ENCODE results near the gene UNC13B.
"Not testable (repeated sequence)": the region's sequence is repeated elsewhere in the genome, so short reads cannot be mapped to it uniquely, and the experiment has no call there.

The UNC13B gene

DNA sequence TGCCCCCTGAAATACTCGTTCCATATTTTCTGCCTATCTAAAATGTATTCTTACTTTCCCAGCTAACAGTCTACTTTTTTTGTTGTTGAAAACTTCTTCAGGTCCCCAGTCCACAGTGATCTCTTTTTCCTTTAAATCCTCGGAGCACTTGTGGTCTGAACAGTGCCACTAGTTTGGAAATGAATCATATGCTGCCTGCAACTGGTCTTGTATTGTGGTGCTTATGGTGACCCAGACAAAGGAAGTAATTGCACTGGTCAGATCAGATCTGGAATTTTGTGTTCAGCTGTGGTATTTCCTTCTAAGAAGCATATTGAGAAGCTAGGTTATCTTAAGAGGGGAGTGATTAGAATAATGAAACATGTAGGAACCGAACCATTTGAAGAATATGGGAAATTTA, 2.9 kb downstream of the UNC13B start:
- no peak for DNase-seq

DNA sequence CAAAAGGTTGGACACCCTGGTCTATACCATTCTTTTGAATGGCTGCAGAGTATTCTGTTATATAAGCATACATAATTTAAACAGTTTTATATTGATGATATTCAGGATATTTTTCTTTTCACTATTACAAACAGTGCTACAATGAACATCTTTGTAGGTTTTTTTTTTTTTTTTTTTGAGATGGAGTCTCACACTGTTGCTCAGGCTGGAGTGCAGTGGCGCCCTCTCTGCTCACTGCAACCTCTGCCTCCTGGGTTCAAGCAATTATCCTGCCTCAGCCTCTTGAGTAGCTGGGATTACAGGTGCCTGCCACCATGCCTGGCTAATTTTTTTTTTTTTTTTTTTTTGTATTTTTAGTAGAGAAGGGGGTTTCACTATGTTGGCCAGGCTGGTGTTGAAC, 5.6 kb downstream of the UNC13B start:
- not testable (repeated sequence) for DNase-seq

- no peak for DNase-seq
Measured at GRCh38 chr9:35168963-35169362, 7.2 kb downstream of the UNC13B start.

- DNase-seq = no peak
Measured at GRCh38 chr9:35172878-35173277, 11.1 kb downstream of the UNC13B start.

DNA sequence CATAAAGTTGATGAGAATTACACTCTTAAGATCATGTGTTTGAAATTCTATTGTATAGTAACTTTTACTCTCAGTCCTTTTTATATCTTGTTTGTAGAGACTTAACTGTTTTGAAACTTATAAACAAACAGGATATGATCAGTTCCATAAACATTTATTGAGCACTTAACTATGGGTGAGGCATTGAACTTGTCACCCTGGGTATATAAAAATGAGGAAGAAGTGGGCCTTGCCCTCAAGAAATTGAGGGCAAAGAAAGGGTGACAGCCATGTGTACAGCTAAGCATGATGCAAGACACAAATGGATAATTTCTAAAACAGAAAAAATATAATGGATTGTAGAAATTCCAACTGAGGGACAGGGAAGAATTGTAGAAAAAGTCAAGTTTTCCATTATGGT, 15.7 kb downstream of the UNC13B start:
- DNase-seq = no peak

DNA sequence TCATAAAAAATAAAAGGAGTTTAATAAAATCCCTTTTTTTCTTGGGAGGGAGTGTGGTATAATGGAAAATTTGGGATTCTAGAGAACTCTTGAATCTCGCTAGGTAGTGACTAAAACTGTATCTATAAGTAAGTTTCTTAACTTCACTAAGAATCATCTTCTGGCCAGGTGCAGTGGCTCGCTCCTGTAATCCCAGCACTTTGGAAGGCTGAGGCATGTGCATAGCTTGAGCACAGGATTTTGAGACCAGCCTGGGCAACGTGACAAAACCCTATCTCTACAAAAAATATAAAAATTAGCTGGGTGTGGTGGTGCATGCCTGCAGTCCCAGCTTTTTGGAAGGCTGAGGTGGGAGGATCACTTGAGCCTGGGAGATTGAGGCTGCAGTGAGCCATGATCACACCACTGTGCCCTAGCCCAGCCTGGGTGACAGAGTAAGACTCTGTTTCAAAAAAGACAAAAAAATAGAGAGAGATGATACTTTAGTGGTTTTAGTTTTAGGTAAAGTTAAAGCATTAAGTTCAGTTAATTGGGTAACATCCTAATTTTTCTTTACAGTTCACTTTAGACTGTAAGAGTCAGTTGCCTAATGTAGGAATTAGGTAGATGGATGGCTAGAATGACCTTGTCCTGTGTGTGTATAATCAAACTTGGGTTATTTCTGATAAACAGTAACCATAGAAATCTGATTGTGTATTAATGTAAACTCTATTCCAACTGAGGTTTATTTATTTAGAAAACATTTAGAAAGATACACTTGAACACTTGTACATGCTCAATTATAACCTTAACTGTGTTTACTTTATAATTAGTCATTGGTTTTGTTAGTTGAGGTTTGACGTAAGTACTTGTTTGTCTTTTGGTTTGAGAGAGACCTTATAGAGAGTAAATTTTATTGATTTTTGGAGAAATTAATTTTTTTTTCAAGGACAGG, 17.8 kb downstream of the UNC13B start:
- no peak for DNase-seq

DNA sequence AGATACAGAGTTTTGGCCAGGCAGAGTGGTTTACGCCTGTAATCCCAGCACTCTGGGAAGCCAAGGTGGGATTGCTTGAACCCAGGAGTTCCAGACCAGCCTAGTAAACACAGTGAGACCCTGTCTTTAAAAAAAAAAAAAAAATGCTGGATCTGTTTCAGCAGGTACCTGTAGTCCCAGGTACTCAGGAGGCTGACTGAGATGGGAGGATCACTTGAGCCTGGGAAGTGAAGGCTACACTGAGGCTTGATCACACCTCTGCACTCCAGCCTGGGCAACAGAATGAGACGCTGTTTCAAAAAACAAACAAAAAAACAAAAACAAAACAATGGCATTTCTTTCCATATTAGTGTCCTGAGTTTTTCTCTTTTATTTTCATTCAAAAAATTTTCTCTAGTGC, 19.0 kb downstream of the UNC13B start:
- DNase-seq = no peak

DNA sequence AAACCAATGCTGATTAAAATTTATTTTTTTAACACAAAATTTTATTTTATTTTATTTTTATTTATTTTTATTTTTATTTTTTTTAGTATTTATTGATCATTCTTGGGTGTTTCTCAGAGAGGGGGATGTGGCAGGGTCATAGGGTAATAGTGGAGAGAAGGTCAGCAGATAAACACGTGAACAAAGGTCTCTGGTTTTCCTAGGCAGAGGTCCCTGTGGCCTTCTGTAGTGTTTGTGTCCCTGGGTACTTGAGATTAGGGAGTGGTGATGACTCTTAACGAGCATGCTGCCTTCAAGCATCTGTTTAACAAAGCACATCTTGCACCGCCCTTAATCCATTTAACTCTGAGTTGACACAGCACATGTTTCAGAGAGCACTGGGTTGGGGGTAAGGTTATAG, 20.6 kb downstream of the UNC13B start:
- not testable (repeated sequence) for DNase-seq

DNA sequence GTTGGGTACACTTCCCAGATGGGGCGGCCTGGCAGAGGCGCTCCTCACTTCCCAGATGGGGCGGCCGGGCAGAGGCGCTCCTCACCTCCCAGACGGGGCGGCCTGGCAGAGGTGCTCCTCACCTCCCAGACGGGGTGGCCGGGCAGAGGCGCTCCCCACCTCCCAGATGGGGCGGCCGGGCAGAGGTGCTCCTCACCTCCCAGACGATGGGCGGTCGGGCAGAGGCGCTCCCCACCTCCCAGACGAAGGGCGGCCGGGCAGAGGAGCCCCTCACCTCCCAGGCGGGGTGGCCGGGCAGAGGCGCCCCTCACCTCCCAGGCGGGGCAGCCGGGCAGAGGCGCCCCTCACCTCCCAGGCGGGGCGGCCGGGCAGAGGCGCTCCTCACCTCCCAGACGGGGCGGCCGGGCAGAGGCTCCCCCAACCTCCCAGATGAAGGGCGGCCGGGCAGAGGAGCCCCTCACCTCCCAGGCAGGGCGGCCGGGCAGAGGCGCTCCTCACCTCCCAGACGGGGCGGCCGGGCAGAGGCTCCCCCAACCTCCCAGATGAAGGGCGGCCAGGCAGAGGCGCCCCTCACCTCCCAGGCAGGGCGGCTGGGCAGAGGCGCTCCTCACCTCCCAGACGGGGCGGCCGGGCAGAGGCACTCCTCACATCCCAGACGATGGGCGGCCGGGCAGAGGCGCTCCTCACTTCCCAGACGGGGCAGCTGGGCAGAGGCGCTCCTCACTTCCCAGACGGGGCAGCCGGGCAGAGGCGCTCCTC, 21.4 kb downstream of the UNC13B start:
- DNase-seq = not testable (repeated sequence)

- DNase-seq = not testable (repeated sequence)
Measured at GRCh38 chr9:35183755-35184480, 22.1 kb downstream of the UNC13B start.

DNA sequence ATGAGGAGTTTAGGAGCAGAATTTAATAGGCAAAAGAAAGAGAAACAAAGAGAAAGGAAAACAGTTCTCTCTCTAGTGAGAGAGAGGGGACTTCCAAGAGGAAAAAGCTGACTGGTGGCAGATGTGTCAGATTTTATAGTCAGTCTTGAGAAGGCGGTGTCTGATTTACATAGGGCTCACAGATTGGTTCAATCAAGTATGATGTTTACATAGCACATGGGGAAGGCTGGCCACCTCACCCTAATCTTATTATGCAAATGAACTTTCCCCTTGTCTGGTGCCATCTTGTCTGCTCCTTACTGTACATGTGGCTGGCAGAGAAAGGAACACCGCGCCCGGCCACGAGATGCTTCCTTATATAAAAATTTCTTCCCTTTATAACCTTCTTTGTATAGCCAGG, 24.7 kb downstream of the UNC13B start:
- no peak for DNase-seq

DNA sequence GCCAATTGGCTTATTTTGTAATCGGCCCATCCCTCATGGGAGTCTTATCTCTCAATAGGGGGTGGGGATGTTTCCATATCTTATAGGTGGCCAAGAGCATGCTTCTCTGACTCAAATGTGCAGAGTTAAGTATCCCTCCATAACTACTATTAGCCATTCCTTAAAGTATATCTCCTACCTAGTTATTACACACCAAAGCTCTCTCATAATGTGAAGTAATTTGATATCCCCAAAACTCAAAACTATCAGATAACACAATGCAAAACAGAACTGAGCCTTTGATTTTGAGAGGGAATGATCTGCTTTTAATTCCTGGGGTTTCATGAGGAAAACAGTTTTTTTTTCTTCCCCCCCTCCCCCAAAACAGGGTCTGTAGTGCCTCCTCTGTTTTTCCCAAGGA, 28.4 kb downstream of the UNC13B start:
- DNase-seq = no peak

DNA sequence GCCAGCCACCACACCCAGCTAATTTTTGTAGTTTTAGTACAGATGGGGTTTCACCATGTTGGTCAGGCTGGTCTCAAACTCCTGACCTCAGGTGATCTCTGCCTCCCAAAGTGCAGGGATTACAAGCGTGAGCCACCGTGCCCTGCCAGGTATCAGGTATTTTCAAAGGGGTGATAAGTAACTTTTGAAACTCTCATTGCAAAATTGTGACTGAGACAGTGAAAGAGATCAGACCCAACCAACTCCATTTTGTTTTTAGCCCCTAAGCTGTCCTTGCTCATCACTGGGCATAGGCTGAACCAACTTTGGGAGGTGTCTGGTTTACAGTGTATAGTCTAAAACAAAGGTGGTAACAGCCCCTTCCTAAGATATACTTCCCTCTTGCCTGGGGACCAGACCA, 29.3 kb downstream of the UNC13B start:
- no peak for DNase-seq

DNA sequence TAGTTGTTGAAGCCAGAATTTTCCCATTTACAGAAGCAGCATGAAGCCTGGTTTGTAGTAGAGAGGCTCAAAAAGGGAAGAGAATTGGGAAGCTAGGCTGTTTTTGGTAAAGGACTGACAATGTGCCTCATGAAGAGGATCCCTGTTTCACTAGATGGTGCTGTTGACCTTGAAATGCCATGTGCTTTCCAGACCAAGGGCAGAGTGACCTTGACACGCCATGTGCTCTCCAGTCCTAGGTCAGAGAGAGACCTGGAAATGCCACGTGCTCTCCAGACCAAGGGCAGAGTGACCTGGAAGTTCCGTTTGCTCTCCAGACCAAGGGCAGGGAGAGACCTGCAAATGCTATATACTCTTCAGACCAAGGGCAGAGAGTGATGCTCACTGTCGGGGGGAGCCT, 32.0 kb downstream of the UNC13B start:
- DNase-seq = no peak

DNA sequence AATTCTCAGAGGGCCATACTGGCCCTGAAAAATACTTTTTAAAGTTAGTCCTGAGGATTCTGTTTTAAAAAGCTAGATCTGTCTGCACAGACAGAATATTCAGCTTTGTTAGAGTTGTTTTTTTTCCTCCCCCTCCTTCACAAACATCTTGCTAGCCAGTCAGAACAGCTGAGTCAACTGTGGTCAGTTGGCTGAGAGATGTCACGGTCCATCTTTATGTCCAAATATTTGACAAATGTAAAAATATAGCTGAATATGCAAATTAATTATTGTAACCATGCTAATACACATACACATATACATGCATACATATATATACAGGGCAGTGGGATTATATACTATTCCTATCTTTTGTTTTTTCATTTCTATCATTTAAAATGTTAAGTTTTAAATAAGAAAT, 33.9 kb downstream of the UNC13B start:
- no peak for DNase-seq

DNA sequence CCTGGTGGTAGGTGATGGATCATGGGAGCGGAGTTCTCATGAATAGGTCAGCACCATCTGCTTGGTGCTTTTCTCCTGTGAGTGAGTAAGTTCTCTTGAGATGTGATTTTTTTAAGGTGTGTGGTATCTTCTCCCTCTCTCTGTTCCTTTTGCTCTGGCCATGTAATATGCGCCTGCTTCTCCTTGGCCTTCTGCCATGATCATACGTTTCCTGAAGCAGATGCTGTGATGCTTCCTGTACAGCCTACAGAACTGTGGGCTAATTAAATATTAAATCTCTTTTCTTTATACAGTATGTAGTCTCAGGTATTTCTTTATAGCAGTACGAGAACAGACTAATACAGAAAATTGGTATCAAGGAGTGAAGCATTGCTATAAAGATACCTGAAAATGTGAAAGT, 36.4 kb downstream of the UNC13B start:
- DNase-seq = no peak

DNA sequence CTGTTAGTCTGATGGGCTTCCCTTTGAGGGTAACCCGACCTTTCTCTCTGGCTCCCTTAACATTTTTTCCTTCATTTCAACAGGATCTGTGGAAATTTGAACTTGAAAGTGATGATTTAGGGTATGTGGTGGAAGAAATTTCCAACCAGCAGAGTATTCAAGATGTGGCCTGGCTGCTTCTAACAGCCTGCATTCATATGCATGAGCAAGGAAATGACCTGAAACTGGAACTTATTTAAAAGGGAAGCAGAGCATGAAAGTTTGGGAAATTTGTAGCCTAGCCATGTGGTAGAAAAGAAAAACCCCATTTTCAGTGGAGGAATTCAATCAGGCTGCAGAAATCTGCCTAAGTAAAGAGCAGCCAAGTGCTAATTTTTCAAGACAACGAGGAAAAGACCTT, 41.7 kb downstream of the UNC13B start:
- no peak for DNase-seq

- DNase-seq = no peak
Measured at GRCh38 chr9:35205340-35205739, 43.5 kb downstream of the UNC13B start.

- no peak for DNase-seq
Measured at GRCh38 chr9:35211854-35212253, 50.0 kb downstream of the UNC13B start.

GRCh38 chr9:35220659-35221338, 59.0 kb downstream of the UNC13B start:
- no peak for DNase-seq

DNA sequence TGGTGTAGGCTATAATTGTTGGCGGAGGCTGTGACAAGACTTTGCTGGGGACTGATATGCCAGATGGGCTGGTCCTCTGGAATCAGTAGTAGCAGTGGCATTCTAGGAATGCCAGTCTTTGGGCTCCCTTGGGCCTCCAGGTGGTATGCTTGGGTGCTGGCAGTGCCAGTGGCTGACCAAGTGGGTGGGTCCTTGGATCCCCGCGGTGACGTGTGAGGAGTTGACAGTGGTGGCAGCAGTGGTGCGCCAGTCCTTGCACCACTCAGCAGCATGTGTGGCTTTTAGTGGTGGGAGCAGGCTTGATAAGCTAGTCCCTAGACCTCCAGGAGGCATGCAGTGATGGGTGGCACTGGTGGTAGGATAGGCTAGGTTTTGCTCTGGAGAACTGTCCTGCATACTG, 63.9 kb downstream of the UNC13B start:
- DNase-seq = no peak

DNA sequence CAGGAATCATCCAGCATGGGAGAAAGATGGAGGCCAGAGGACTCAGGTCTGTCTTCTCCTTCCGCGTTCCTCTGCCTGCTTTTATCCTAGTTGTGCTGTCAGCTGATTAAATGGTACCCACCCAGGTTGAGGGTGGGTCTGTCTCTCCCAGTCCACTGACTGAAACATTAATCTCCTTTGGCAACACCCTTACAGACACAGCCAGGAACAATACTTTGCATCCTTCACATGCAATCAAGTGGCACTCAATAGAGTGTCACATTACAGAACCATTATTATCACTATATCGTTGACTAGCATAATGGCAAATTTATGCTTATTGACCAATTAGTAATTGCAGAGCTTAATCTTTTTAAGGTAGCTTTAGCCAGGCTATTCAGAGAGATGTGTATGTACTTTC, 64.8 kb downstream of the UNC13B start:
- no peak for DNase-seq

DNA sequence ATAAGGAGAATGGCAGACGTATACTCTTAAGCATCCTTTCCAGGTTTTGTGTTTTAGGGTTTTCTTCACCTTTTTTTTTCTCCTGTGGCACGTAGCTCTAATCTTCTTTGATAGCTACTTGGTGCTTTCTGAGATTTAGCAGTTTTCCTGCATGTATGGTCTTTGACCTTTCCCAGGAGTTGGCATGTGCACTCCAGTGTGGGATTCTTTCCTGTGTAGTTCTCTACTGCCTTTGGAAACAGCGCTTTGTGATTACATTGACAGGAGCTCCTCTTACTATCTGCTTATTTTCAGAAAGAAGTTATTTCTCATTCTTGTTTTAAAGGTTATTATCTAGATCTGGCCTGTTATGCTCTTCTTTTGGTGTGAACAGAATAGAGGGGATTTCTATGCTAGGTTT, 65.5 kb downstream of the UNC13B start:
- no peak for DNase-seq
